ENCODE measurements around the gene RFX2. TPM values are rescaled to one million over a fixed set of nuclear protein-coding genes. Genes with fewer than 3 reads are reported as not detected.

The RFX2 gene
- total RNA-seq, 4 donors from 2014 or later = 25.5 to 49.9 (median 32.8) TPM

DNA sequence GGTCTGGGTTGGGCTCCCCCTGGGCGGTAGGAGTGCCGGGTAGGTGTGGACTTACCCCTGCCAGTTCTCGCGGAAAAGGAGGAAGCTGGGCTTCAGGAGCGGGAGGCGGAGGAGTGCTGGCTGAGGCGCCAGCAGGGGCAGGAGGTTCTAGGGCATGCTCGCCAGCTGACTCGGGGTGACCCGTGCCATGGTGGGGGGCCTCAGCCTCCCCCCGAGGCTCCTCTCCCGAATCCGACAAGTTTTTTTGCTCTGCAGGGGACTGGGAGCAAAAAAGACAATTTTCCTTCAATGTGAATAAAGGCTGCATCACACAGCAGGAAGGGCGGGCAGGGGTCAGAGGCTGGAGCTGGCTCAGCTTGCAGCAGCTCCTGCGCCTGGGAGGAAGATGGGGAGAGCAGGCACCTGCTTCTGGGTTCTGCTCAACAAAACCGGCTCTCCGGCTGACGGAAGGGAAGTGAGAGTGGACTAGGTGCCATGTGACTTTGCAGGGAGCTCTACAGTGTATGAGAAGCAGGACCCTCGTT is 158.9 kb downstream of the RFX2 start:
- peak in 1 of 2 donors; percentile 9 for TF ChIP-seq POLR2AphosphoS5 (IDR thresholded peaks at IDR 0.05)
- TF ChIP-seq, protein P1, sequence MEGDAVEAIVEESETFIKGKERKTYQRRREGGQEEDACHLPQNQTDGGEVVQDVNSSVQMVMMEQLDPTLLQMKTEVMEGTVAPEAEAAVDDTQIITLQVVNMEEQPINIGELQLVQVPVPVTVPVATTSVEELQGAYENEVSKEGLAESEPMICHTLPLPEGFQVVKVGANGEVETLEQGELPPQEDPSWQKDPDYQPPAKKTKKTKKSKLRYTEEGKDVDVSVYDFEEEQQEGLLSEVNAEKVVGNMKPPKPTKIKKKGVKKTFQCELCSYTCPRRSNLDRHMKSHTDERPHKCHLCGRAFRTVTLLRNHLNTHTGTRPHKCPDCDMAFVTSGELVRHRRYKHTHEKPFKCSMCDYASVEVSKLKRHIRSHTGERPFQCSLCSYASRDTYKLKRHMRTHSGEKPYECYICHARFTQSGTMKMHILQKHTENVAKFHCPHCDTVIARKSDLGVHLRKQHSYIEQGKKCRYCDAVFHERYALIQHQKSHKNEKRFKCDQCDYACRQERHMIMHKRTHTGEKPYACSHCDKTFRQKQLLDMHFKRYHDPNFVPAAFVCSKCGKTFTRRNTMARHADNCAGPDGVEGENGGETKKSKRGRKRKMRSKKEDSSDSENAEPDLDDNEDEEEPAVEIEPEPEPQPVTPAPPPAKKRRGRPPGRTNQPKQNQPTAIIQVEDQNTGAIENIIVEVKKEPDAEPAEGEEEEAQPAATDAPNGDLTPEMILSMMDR (IDR thresholded peaks at IDR 0.05) = no peak
- Histone ChIP-seq H3K4me1 (peaks cover 99 to 100% (median 100%) of the 10 kb centered on the region in 4 donors), H3K9me3 (no peaks in the 10 kb centered on the region), H3K4me3 (peak overlapping the region in 2 of 4 donors; percentile 0 to 25), H3K36me3 (peaks cover 0 to 10% (median 3%) of the 10 kb centered on the region in 4 donors), H3K27ac (replicated peaks in 1 of 4) (peak overlapping the region; percentile 79 to 85 (median 84)), H3K27me3 (no peaks in the 10 kb centered on the region)
- intact Hi-C loops (cut with DNase I) = no loop called here
- 37% methylated on average over 17 of the region's 19 CpGs for WGBS
- DNase-seq (ENCODE audit: extremely low spot score) = no peak

DNA sequence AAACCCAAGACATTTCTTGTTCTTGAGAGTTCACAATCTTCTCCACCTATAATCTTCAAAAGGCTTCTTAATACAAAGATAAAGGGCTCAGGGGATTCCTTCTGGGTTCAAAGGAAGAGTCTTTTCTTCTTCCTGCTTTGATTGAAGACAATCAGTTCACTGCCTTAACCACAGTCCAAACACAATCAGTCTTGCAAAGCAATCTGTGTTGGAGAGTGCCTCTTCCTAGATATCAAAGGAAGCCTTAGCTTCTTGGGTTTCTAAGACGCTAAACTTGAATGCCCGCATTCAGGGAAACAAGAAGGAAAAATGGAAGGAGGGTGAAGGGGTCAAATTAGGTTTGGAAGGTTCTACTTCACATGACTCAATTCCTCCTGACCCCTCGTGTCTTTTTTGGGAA is 159.6 kb downstream of the RFX2 start:
- intact Hi-C loops (cut with DNase I) = no loop called here
- Histone ChIP-seq H3K36me3 (peaks cover 0 to 10% (median 3%) of the 10 kb centered on the region in 4 donors), H3K4me1 (peaks cover 93 to 100% (median 100%) of the 10 kb centered on the region in 4 donors), H3K27me3 (no peaks in the 10 kb centered on the region), H3K4me3 (no peak overlapping the region), H3K9me3 (no peaks in the 10 kb centered on the region), H3K27ac (replicated peaks in 1 of 4) (peak overlapping the region; percentile 79 to 85 (median 84))
- TF ChIP-seq EP300 (IDR thresholded peaks at IDR 0.05) (no peak), POLR2A (IDR thresholded peaks at IDR 0.05; ENCODE audit: low read depth) (no peak), POLR2AphosphoS5 (IDR thresholded peaks at IDR 0.05) (no peak)
- TF ChIP-seq, protein P1 (IDR thresholded peaks at IDR 0.05) = no peak
- 68% methylated on average over 3 of the region's 3 CpGs for WGBS
- no peak for DNase-seq (ENCODE audit: extremely low spot score)

DNA sequence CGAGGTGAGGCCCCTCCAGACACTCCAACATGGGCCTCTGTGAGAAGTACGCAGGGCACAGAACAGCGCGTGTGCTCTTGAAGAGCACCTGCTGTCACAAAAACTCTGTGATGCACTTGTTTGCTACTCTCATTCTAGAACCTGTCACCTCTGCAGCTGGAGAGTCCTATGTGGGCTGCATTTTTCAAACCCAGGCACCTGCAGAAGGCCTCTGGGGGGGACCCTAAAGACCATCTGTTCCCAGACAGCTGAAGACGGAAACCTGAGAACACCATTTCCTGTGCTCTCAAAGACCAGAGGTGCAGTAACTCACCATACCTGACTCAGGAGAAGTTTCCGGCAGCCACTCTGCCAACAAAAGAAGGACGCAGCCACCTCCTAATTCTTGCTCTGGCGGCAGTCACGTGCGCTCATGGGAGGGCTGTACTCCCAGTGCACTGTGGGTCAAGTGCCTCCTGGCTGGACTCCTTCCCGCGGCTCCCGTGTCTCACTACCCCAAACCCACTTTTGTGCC is 160.5 kb downstream of the RFX2 start:
- Histone ChIP-seq H3K36me3 (peaks cover 0 to 10% (median 3%) of the 10 kb centered on the region in 4 donors), H3K4me1 (peaks cover 85 to 97% (median 95%) of the 10 kb centered on the region in 4 donors), H3K27ac (replicated peaks in 1 of 4) (peak overlapping the region; percentile 79 to 87 (median 84)), H3K4me3 (no peak overlapping the region), H3K27me3 (no peaks in the 10 kb centered on the region), H3K9me3 (no peaks in the 10 kb centered on the region)
- WGBS = 79% methylated on average over 13 of the region's 13 CpGs
- intact Hi-C loops (cut with DNase I) = no loop called here
- no peak for DNase-seq (ENCODE audit: extremely low spot score)
- TF ChIP-seq EP300 (IDR thresholded peaks at IDR 0.05) = no peak
- TF ChIP-seq POLR2A (IDR thresholded peaks at IDR 0.05; ENCODE audit: low read depth) = no peak
- TF ChIP-seq, protein P1 (IDR thresholded peaks at IDR 0.05) = no peak
- no peak for TF ChIP-seq POLR2AphosphoS5 (IDR thresholded peaks at IDR 0.05)

DNA sequence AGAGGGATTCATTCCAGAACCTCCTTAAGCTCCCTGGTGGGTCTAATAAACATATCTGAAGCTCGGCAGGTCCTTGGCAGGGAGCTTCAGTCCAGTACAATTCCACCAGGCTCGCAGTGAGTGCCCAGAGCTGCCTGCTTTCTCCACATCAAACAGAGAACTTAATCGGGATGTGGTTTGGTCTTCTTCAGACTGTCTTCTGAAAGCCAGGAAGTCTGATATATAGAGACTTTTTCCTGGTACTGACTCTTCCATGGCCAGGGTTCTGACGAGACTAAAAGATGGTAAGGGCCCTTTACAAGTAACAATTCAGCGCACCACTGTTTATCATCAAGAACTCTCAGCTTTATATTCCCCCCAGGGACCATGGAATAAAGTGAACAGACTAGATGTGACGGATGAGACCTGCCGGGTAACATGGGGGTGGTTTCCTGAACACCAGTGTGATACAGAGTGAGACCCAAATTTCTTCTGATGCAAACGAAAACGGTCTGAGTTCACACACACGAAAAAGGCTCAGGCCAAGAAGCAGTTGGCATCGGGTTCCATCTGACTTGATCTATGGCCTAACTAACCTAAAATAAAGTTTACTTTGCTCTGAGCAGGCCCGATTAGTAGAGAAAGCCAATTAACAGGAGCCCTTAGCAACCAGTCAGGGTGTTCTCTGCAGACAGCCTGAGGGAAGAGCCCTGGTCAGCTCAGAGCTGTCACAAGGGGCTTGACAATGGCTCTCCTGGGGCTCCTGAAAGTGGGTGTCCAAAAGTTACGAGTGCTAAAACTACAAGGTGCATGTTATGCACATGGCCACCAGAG is 161.3 kb downstream of the RFX2 start:
- Histone ChIP-seq H3K4me3 (no peak overlapping the region), H3K9me3 (no peaks in the 10 kb centered on the region), H3K27me3 (no peaks in the 10 kb centered on the region), H3K27ac (replicated peaks in 1 of 4) (peak overlapping the region; percentile 79 to 87 (median 84)), H3K36me3 (peaks cover 0 to 10% (median 3%) of the 10 kb centered on the region in 4 donors), H3K4me1 (peaks cover 77 to 97% (median 93%) of the 10 kb centered on the region in 4 donors)
- intact Hi-C loops (cut with DNase I) = no loop called here
- DNase-seq (ENCODE audit: extremely low spot score) = no peak
- TF ChIP-seq POLR2A (IDR thresholded peaks at IDR 0.05; ENCODE audit: low read depth) = no peak
- TF ChIP-seq, protein P1 (IDR thresholded peaks at IDR 0.05) = peak in 1 of 3 experiments; percentile 3
- WGBS = 49% methylated on average over 10 of the region's 13 CpGs
